ENCODE measurements around the gene C1orf167. TPM values are rescaled to one million over a fixed set of nuclear protein-coding genes. Genes with fewer than 3 reads are reported as not detected.

The C1orf167 gene
- polyA plus RNA-seq, 3 donors = 0.05 TPM; not detected in 2

DNA sequence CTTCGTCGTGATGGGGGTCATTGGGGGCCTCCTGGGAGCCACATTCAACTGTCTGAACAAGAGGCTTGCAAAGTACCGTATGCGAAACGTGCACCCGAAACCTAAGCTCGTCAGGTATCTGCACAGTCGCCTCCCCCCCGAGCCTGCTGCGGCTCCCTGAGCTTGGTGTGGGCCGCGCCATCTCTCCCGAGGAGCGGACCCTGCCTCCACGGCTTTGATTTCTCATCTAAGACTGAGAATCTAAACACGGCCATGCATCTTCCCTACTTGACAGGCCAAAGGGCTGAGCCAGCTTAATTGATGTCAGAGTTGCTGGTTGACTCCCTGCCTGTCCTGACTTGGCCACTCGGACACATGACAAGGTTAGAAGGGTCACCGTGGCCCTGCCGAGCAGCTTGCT lies 66.5 kb downstream of the C1orf167 start:
- Histone ChIP-seq H3K27ac (ENCODE audit: low read depth in 1 of 2, low read length in 2 of 2) (no peak overlapping the region), H3K79me2 (ENCODE audit: insufficient read depth, low read length) (no peaks in the 10 kb centered on the region), H3K4me1 (ENCODE audit: control insufficient read depth in 1 of 2, insufficient read depth in 2 of 2, low read length in 2 of 2) (no peaks in the 10 kb centered on the region), H2AFZ (ENCODE audit: insufficient read depth, low read depth, low read length, poor library complexity, severe bottlenecking) (no peak overlapping the region), H3K9ac (ENCODE audit: insufficient read depth, low read length, poor library complexity, severe bottlenecking) (no peak overlapping the region), H3K4me3 (replicated peaks in 1 of 3; ENCODE audit: low read depth in 2 of 3, low read length in 3 of 3) (no peak overlapping the region), H3K9me3 (replicated peaks in 1 of 2; ENCODE audit: control insufficient read depth in 1 of 2, insufficient read depth in 1 of 2, low read length in 2 of 2) (no peaks in the 10 kb centered on the region), H3K36me3 (replicated peaks in 1 of 2; ENCODE audit: control insufficient read depth in 1 of 2, insufficient read depth in 2 of 2, low read length in 2 of 2) (peaks cover 93 to 99% of the 10 kb centered on the region in 2 donors), H3K27me3 (ENCODE audit: control insufficient read depth in 2 of 2, insufficient read depth in 2 of 2, low read length in 2 of 2) (no peaks in the 10 kb centered on the region), H4K20me1 (ENCODE audit: insufficient read depth, low read length) (peaks cover 8% of the 10 kb centered on the region), H3K4me2 (replicated peaks; ENCODE audit: extremely low read depth, low read length, poor library complexity, severe bottlenecking) (no peak overlapping the region)
- no peaks in the 10 kb centered on the region for H3K4me1 Mint-ChIP-seq
- WGBS (ENCODE audit: insufficient coverage) = 94% methylated on average over 19 of the region's 19 CpGs
- no peak overlapping the region for H3K4me3 Mint-ChIP-seq
- H3K9me3 Mint-ChIP-seq = no peaks in the 10 kb centered on the region
- DNase-seq = no peak
- peaks cover 0 to 3% (median 2%) of the 10 kb centered on the region in 3 donors for H3K27me3 Mint-ChIP-seq (ENCODE audit: low read depth in 3 of 3)
- no peak for TF ChIP-seq CTCF (IDR thresholded peaks at IDR 0.05)
- intact Hi-C loops (cut with micrococcal nuclease) = no loop called here
- H3K36me3 Mint-ChIP-seq = peaks cover 87 to 89% of the 10 kb centered on the region in 2 donors
- H3K27ac Mint-ChIP-seq = peak overlapping the region in 2 of 7 donors; percentile 69 to 80

DNA sequence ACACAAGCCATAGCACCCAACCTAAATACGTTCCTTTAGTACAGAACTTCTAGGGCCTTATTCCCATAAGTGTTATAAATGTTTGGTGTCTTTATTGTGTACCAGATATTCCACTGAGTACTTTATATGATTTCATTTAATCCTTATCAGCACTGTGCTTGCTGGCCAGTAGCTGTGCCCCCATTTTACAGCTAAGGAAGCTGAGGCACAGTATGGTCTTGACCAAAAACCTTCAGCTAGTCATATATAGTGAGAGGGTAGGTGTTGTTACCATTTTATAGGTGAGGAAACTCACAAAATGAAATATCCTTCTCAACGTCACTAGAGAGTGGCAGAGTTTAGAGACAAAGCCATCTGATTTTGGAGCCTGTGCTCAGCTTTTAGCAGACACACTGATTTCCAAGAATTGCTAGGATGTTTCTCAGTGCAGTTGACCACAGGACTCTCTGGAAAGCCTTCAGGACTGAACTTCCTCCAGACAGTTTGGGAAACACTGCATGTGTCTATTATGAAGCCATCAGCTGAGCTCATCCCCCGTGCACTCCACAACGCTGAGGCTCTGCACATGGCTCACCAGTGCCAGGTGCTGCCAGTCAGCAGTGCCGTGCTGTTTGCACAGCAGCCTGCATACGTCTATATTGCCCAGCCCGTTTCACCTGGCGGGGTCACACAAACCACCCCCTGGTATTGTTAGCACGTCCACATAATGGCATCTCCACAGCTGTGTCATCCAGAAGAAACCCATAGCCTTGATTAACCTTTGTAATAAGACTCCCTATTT lies 70.1 kb downstream of the C1orf167 start:
- WGBS (ENCODE audit: insufficient coverage) = 95% methylated on average over 7 of the region's 9 CpGs
- no peak overlapping the region for H3K9ac ChIP-seq (ENCODE audit: insufficient read depth, low read length, poor library complexity, severe bottlenecking)
- H3K27ac Mint-ChIP-seq = no peak overlapping the region
- H2AFZ ChIP-seq (ENCODE audit: insufficient read depth, low read depth, low read length, poor library complexity, severe bottlenecking) = no peak overlapping the region
- H3K27me3 ChIP-seq (ENCODE audit: control insufficient read depth in 2 of 2, insufficient read depth in 2 of 2, low read length in 2 of 2) = no peaks in the 10 kb centered on the region
- no peak overlapping the region for H3K4me3 ChIP-seq (replicated peaks in 1 of 3; ENCODE audit: low read depth in 2 of 3, low read length in 3 of 3)
- peaks cover 88 to 89% of the 10 kb centered on the region in 2 donors for H3K36me3 Mint-ChIP-seq
- no peak for TF ChIP-seq CTCF (IDR thresholded peaks at IDR 0.05)
- H3K4me3 Mint-ChIP-seq = no peak overlapping the region
- H3K79me2 ChIP-seq (ENCODE audit: insufficient read depth, low read length) = no peaks in the 10 kb centered on the region
- peaks cover 0 to 2% (median 0%) of the 10 kb centered on the region in 3 donors for H3K27me3 Mint-ChIP-seq (ENCODE audit: low read depth in 3 of 3)
- no peaks in the 10 kb centered on the region for H3K4me1 ChIP-seq (ENCODE audit: control insufficient read depth in 1 of 2, insufficient read depth in 2 of 2, low read length in 2 of 2)
- no peaks in the 10 kb centered on the region for H3K9me3 ChIP-seq (replicated peaks in 1 of 2; ENCODE audit: control insufficient read depth in 1 of 2, insufficient read depth in 1 of 2, low read length in 2 of 2)
- DNase-seq = no peak
- no peaks in the 10 kb centered on the region for H3K4me1 Mint-ChIP-seq
- H4K20me1 ChIP-seq (ENCODE audit: insufficient read depth, low read length) = peaks cover 8% of the 10 kb centered on the region
- no peak overlapping the region for H3K27ac ChIP-seq (ENCODE audit: low read depth in 1 of 2, low read length in 2 of 2)
- no peaks in the 10 kb centered on the region for H3K9me3 Mint-ChIP-seq
- intact Hi-C loops (cut with micrococcal nuclease) = no loop called here
- no peak overlapping the region for H3K4me2 ChIP-seq (replicated peaks; ENCODE audit: extremely low read depth, low read length, poor library complexity, severe bottlenecking)
- peaks cover 94 to 99% of the 10 kb centered on the region in 2 donors for H3K36me3 ChIP-seq (replicated peaks in 1 of 2; ENCODE audit: control insufficient read depth in 1 of 2, insufficient read depth in 2 of 2, low read length in 2 of 2)

Measured in CD14-positive monocyte (primary cell).